Activated CD8-positive, alpha-beta T cell treated with anti-CD3 and anti-CD28 coated beads, Interleukin-2, amount 10 ng/mL, durations not matched to agents 7 days and 5 days (primary cell): ENCODE measurements around the gene NAT10. TPM values are rescaled to one million over a fixed set of nuclear protein-coding genes. Genes with fewer than 3 reads are reported as not detected.
"Not testable (repeated sequence)": the region's sequence is repeated elsewhere in the genome, so short reads cannot be mapped to it uniquely, and the experiment has no call there.

ENCODE experiments used
- ATAC-seq: fragments of 150-1000 bp; cut with Tn5 transposase; one replicate; pipeline ENCODE4 v1.10.0; 2021; ENCODE audit warnings: moderate library complexity
- CTCF ChIA-PET: fragments of 350-600 bp; sonication (Branson Sonifier 250); formaldehyde crosslinking; loops from one replicate; lab custom pipeline; 2021; ENCODE audit warnings: antibody characterized with exemption; lab: Charles Lee
- POLR2A ChIA-PET: fragments of 350-600 bp; sonication (Branson Sonifier 250); formaldehyde crosslinking; loops from one replicate; lab custom pipeline; 2021; ENCODE audit warnings: antibody characterized with exemption; lab: Charles Lee
- DNase-seq: peaks from one replicate; pipeline ENCODE4 v3.0.0-alpha.2; 2020
- H3K27ac Mint-ChIP-seq: one replicate; pipeline ENCODE4 v1.8.0; 2021; ENCODE audit warnings: mild to moderate bottlenecking, mixed read lengths
- H3K27me3 Mint-ChIP-seq: one replicate; pipeline ENCODE4 v1.8.0; 2021; ENCODE audit warnings: low read depth, mixed read lengths
- H3K36me3 Mint-ChIP-seq: one replicate; pipeline ENCODE4 v1.8.0; 2021; ENCODE audit warnings: low read depth, mixed read lengths
- H3K4me1 Mint-ChIP-seq: one replicate; pipeline ENCODE4 v1.8.0; 2021; ENCODE audit warnings: low read depth, mixed read lengths
- H3K4me3 Mint-ChIP-seq: one replicate; pipeline ENCODE4 v1.8.0; 2021; ENCODE audit warnings: mild to moderate bottlenecking, mixed read lengths
- H3K9me3 Mint-ChIP-seq: one replicate; pipeline ENCODE4 v1.8.0; 2022; ENCODE audit warnings: mixed read lengths; ENCODE audit not compliant: insufficient read depth
- total RNA-seq, 2 experiments: library from RNA; stranded (reverse); gene quantifications; one replicate each; pipeline ENCODE4 v1.2.3, GENCODE V29; 2021

NAT10 gene
- total RNA-seq, 2 experiments from 2014 or later, result 76.9 to 78.7 TPM

DNA sequence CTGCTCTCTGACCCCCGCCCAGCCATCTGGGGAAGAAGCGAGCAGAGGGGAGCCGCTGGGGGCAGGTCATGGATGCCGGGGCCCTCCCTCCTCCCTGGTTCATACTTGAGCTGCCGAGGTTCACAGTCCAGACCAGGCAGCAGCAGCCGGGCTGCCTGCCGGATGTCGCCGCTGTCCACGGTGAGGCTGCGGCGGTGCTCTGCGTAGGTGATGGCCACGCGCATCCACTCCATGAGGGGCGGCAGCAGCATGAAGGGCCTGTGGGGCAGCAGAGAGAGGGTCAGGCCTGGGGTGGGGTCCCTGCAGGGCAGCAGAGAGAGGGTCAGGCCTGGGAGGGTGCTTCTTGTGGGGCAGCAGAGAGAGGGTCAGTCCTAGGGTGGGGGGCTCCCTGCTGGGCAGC is 67.6 kb downstream of the NAT10 start:
- Mint-ChIP-seq H3K9me3 (no peaks in the 10 kb centered on the region), H3K27ac (no peak overlapping the region), H3K4me3 (no peak overlapping the region), H3K36me3 (no peaks in the 10 kb centered on the region), H3K4me1 (peaks cover 24% of the 10 kb centered on the region), H3K27me3 (peaks cover 5% of the 10 kb centered on the region)
- POLR2A ChIA-PET, result no interaction called here
- no peak for DNase-seq
- CTCF ChIA-PET, result interaction anchor here (1.0 to 2.8 kb wide), 3 partner anchors 71 to 189 kb away, joined by 3 to 36 read pairs (median 7); partner anchors contain the start of gene ABTB2
- no peak for ATAC-seq

DNA sequence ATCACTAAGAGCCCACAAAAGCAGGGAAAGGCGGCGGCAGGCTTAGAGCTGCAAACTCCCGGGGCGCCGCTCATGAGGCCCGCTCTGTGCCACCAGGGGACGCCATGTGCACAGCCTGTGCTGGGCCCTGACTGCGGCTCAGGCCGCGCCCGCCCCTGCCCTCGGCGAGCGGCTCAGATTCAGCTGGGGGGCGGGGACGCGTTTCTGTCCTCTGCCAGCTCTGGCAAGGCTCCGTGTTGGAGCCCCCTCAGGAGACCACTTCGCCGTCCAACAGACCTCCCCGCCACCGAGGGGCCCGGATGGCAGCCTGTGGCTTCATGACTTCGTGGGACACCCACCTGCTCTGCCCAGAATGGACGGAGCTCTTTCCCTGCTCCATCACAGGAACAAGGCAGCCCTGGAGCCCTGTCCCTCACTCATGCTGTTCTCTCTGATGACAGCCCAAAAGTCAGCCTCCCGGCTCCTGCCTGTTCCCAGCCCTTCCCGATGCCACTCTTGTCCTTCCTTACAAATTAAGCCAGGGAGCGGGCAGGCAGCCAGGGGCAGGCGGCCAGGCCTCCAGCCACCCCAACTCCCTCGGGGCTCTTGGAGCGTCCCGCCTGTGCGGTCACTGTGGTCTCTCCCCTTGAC is 69.1 kb downstream of the NAT10 start:
- Mint-ChIP-seq H3K9me3 (no peaks in the 10 kb centered on the region), H3K27me3 (peaks cover 5% of the 10 kb centered on the region), H3K36me3 (no peaks in the 10 kb centered on the region), H3K27ac (no peak overlapping the region), H3K4me3 (peak overlapping the region; percentile 52), H3K4me1 (peaks cover 24% of the 10 kb centered on the region)
- ChIA-PET CTCF (interaction anchor here (0.6 to 2.8 kb wide), 62 partner anchors 9 to 1371 kb away, joined by 3 to 70 read pairs (median 4); partner anchors contain the start of gene ABTB2), POLR2A (interaction anchor here (0.9 to 1.0 kb wide), 2 partner anchors 76 to 183 kb away, joined by 3 to 4 read pairs; partner anchors contain the start of gene ABTB2)
- ATAC-seq (peak; percentile 99), DNase-seq (peak; percentile 88)

DNA sequence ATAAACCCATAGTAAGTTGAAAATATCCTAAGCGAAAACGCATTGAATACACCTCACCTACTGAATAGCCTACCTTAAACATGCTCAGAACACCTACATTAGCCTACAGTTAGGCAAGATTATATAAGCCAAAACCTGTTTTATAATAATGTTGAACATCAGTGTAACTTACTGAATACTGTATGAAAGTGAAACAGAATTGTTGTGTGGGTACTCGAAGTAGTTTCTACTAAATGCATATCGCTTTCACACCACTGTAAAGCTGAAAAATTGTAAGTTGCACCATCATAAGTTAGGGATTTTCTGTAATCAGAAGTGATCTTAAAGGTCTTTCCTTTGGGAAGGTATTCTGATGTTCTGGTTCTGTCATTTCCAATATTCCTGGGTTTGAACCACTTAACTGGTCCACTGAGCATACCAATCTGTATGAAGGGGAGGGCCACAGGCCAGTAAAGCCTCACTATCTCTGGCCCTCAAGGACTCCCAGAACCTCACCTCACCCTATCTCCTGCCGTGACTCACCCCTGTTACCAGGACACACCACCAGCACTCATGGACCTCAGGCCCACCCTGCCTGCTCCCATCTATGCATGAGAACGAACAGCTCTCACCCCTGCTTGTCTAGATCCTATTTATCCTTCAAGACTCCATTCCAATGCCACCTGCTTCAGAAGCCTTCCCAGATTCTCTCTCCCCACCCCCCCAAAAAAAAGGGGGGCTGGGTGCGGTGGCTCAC is 70.0 kb downstream of the NAT10 start:
- no peak for ATAC-seq
- peaks cover 29% of the 10 kb centered on the region for H3K4me1 Mint-ChIP-seq
- H3K9me3 Mint-ChIP-seq, result no peaks in the 10 kb centered on the region
- H3K4me3 Mint-ChIP-seq, result peak overlapping the region; percentile 52
- DNase-seq, result no peak
- ChIA-PET POLR2A (no interaction called here), CTCF (interaction anchor here (0.6 to 2.8 kb wide), 19 partner anchors 10 to 1372 kb away, joined by 3 to 70 read pairs (median 5); partner anchors contain the start of gene ABTB2)
- H3K27me3 Mint-ChIP-seq, result peaks cover 5% of the 10 kb centered on the region
- no peaks in the 10 kb centered on the region for H3K36me3 Mint-ChIP-seq
- H3K27ac Mint-ChIP-seq, result peak overlapping the region; percentile 39

DNA sequence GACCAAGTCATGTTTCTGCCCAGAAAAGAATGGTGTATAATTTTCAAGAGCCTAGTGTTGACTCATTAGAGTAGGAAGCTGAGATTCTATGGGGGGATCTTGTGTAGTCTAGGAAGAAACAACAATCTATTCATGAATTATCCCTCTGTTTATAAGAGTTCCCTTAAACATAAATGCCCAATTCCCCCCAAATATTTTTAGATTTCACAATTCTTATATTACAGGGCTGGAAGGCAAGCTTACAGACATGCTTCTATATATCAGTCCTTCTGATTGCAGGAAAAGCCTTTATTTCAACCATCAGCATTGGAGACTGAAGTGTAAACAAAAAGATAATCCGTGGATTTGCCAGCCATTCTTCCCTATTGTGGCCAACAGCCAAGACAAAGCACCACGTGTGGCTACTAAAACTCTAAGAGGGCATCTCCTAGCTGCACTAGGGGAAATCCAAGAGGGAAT is 71.4 kb downstream of the NAT10 start:
- DNase-seq (no peak), ATAC-seq (no peak)
- ChIA-PET CTCF (interaction anchor here (0.9 to 1.0 kb wide), 3 partner anchors 46 to 181 kb away, joined by 3 read pairs; partner anchors contain the start of gene ABTB2), POLR2A (no interaction called here)
- Mint-ChIP-seq H3K36me3 (no peaks in the 10 kb centered on the region), H3K9me3 (no peaks in the 10 kb centered on the region), H3K27me3 (peaks cover 5% of the 10 kb centered on the region), H3K4me3 (no peak overlapping the region), H3K27ac (no peak overlapping the region), H3K4me1 (peaks cover 37% of the 10 kb centered on the region)

DNA sequence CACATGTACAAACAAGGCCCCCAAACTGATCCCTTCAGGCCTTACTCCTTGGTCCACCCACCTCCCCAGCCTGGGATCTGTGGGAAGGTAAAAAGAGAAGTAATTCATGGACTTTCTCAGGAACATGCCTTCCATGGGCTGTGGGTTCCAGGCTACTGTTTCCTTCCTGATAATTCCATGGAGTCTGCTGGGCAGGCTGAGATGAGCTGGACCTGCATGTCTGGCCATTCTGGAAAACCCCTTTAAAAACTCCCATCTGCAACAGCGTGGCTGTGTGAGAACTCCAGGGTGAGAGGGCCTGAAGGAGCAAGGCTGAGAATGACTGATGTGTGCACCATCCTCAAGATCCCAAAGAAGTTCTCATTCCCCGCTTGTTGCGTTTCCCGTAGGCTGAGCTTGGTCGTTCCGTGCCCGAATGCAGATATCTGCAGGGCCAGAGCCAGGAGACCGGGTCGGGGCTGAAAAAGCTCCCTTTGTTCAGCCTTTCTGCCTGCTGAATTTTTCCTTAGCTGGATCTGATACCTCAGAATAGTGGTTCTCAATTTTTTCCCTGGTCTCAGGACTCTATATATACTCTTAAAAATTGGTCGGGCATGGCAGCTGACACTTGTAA is 72.9 kb downstream of the NAT10 start:
- no peak overlapping the region for H3K4me3 Mint-ChIP-seq
- DNase-seq (no peak), ATAC-seq (no peak)
- H3K4me1 Mint-ChIP-seq, result peaks cover 37% of the 10 kb centered on the region
- ChIA-PET POLR2A (no interaction called here), CTCF (interaction anchor here (1.5 to 2.3 kb wide), 2 partner anchors 16 to 180 kb away, joined by 3 to 13 read pairs; partner anchors contain the start of gene ABTB2)
- H3K9me3 Mint-ChIP-seq, result no peaks in the 10 kb centered on the region
- no peaks in the 10 kb centered on the region for H3K36me3 Mint-ChIP-seq
- H3K27me3 Mint-ChIP-seq, result peaks cover 3% of the 10 kb centered on the region
- H3K27ac Mint-ChIP-seq, result no peak overlapping the region

DNA sequence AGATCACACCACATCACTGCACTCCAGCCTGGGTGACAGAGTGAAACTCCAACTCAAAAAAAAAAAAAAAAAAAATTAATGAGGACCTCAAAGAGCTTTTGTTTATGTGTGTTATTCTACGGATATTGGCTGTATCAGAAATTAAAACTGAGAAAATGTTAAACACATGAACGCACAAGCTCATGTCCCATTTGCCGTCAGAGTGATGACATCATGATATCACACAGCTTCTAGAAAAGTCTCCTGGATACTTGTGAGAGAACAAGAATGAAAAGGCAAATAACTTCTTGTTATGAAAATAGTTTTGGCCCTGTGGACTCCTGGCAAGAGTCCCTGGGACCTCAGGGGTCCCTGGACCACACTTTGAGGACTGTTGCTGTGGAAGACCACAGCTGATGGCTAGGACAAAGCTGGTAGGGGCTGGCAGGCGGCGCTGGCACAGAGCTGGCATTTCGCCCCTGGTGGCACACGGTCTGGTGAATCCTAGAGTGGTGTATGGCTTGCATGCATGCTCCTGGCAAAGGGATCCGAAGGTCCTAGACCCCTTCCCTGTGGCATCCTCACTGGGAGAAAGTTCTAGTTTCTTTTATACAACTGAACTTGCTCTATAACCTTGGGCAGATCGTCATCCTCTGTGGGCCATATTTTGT is 73.7 kb downstream of the NAT10 start:
- Mint-ChIP-seq H3K27me3 (peaks cover 3% of the 10 kb centered on the region), H3K9me3 (no peaks in the 10 kb centered on the region), H3K4me1 (peaks cover 33% of the 10 kb centered on the region), H3K4me3 (no peak overlapping the region), H3K27ac (no peak overlapping the region), H3K36me3 (no peaks in the 10 kb centered on the region)
- DNase-seq (no peak), ATAC-seq (no peak)
- CTCF ChIA-PET, result interaction anchor here (1.4 to 2.3 kb wide), 3 partner anchors 9 to 179 kb away, joined by 3 to 13 read pairs (median 3); partner anchors contain the start of gene ABTB2
- POLR2A ChIA-PET, result no interaction called here

DNA sequence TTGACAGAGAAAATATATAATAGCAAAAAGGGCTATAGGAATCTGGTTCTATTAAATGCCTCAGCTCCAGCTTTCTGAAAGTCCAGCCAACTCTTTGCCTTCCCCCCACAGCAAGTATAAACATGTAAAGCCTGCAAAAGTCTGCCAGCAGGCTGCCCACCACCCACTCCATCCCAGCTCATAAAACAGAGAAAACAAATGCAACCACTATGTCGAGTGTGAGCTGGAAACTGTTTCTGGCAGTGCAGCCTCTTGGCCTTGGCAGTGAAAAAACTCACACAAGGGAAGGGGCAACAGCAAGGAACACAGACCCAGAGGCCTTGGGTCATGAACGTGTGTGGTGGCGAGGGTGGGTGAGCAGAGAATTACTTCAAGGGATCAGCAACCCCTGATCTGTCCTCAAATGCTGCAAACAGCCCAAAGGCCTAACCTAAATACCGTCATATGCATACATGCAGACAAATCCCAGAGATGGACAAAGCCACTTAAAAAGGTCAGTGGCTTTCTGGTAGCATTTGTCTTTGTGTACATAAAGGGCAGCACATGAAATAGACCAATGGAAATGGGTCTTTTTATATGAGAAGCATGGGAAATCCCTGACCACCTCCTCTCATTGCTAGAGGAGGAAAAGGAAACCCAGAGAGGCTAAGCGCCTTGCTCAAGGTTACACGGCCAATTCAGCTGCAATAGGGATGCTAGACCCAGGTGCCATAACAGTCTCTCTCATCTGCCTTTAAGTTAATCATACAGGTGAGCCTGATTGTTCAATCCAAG is 74.8 kb downstream of the NAT10 start:
- POLR2A ChIA-PET, result interaction anchor here (0.6 kb wide), 1 partner anchor 472 kb away, joined by 3 read pairs; no protein-coding TSS in a partner anchor
- peaks cover 29% of the 10 kb centered on the region for H3K4me1 Mint-ChIP-seq
- H3K9me3 Mint-ChIP-seq, result no peaks in the 10 kb centered on the region
- DNase-seq (no peak), ATAC-seq (no peak)
- CTCF ChIA-PET, result interaction anchor here (1.2 to 1.7 kb wide), 3 partner anchors 10 to 178 kb away, joined by 3 to 5 read pairs (median 3); partner anchors contain the start of gene ABTB2
- no peak overlapping the region for H3K4me3 Mint-ChIP-seq
- no peak overlapping the region for H3K27ac Mint-ChIP-seq
- H3K36me3 Mint-ChIP-seq, result no peaks in the 10 kb centered on the region
- peaks cover 3% of the 10 kb centered on the region for H3K27me3 Mint-ChIP-seq

DNA sequence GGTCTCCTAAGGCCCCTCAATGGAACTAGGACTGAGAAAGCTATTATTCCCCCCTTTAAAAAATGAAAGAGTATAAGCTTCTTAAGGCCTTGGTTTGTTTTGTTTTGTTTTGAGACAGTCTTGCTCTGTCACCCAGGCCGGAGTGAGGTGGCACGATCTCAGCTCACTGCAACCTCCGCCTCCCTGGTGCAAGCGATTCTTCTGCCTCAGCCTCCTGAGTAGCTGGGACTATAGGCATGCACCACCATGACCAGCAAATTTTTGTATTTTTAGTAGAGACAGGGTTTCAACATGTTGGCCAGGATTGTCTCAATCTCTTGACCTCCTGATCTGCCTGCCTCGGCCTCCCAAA is 75.4 kb downstream of the NAT10 start:
- DNase-seq, H3K36me3 Mint-ChIP-seq, POLR2A ChIA-PET, ATAC-seq, H3K27me3 Mint-ChIP-seq, H3K27ac Mint-ChIP-seq, H3K9me3 Mint-ChIP-seq, H3K4me3 Mint-ChIP-seq: not testable (repeated sequence)
- CTCF ChIA-PET, result interaction anchor here (1.2 to 1.7 kb wide), 4 partner anchors 10 to 177 kb away, joined by 3 to 5 read pairs (median 3); partner anchors contain the start of gene ABTB2
- peaks cover 24% of the 10 kb centered on the region for H3K4me1 Mint-ChIP-seq

DNA sequence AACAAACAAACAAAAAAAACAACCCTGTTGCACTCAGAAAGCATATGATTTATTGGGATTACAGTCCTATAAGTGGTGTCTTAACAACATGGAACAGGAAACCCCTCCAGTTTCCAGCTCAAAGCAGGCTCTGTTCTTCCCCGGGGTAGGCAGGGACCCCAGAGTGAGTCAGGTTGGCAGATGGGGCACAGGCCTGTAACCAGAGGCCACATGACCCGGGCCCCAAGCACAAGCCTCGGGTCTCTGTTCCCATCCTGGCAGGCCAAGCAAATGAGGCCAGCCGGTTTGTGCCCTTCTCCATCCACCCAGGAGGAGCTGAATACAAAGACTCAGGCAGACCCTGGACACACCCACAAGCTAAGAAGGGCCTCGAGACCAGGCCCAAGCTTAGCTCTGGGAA is 75.8 kb downstream of the NAT10 start:
- Mint-ChIP-seq H3K4me3 (no peak overlapping the region), H3K27me3 (peaks cover 3% of the 10 kb centered on the region), H3K4me1 (peaks cover 22% of the 10 kb centered on the region), H3K27ac (no peak overlapping the region), H3K9me3 (no peaks in the 10 kb centered on the region), H3K36me3 (no peaks in the 10 kb centered on the region)
- POLR2A ChIA-PET, result no interaction called here
- no peak for ATAC-seq
- no peak for DNase-seq
- CTCF ChIA-PET, result interaction anchor here (1.2 to 1.7 kb wide), 3 partner anchors 63 to 177 kb away, joined by 3 to 5 read pairs (median 3); partner anchors contain the start of gene ABTB2

DNA sequence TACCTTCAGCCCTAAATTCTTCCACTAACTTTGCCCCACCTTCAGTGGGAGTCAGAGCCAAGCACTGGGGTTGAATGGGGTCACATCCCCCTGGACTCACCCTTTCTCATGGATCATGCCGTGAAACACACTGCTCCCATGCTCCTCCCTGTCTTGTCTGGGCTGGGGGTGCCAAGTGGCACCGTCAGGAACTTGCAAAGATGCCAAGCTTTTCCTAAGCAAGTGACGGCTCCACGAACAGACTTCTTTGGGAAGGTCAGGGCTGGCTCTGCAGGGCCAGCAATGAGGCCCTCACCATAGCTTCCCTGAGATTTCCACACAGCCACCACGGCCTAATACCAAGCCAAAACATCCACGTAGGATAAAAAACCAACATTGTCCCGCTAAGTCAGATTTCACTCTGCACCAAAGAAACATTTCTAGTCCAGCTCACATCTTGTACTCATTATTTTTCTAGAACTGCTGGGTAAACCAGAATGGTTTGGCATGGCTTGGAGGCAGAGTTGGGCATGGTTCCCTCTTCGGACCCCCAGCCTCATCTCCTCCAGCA is 76.5 kb downstream of the NAT10 start:
- DNase-seq, result no peak
- ChIA-PET POLR2A (no interaction called here), CTCF (interaction anchor here (1.0 to 6.8 kb wide), 6 partner anchors 7 to 179 kb away, joined by 3 to 35 read pairs (median 3); partner anchors contain the start of gene ABTB2)
- peaks cover 20% of the 10 kb centered on the region for H3K4me1 Mint-ChIP-seq
- no peak overlapping the region for H3K27ac Mint-ChIP-seq
- no peaks in the 10 kb centered on the region for H3K9me3 Mint-ChIP-seq
- peaks cover 3% of the 10 kb centered on the region for H3K27me3 Mint-ChIP-seq
- no peak for ATAC-seq
- H3K4me3 Mint-ChIP-seq, result no peak overlapping the region
- H3K36me3 Mint-ChIP-seq, result no peaks in the 10 kb centered on the region
